Activated B cell treated with CpG ODN at 0.5 μM for 24 hours (primary cell): ENCODE results near the gene IL36A. TPM values are rescaled to one million over a fixed set of nuclear protein-coding genes. Genes with fewer than 3 reads are reported as not detected.

Experiments used
- ATAC-seq: fragments of 200-7000 bp; cut with Tn5 transposase; one replicate; pipeline ENCODE4 v1.10.0; 2021; ENCODE audit warnings: low read depth, mild to moderate bottlenecking, moderate library complexity
- CTCF ChIA-PET: fragments of 350-600 bp; sonication (Branson Sonifier 250); formaldehyde crosslinking; loops from one replicate; lab custom pipeline; 2021; ENCODE audit warnings: antibody characterized with exemption; lab: Charles Lee
- POLR2A ChIA-PET: fragments of 350-600 bp; sonication (Branson Sonifier 250); formaldehyde crosslinking; loops from one replicate; lab custom pipeline; 2021; ENCODE audit warnings: antibody characterized with exemption; lab: Charles Lee
- DNase-seq: peaks from one replicate; pipeline ENCODE4 v3.0.0; 2022
- H3K27ac Mint-ChIP-seq: one replicate; pipeline ENCODE4 v1.8.0; 2020; ENCODE audit warnings: mixed read lengths
- H3K27me3 Mint-ChIP-seq: one replicate; pipeline ENCODE4 v1.8.0; 2021; ENCODE audit warnings: mixed read lengths
- H3K36me3 Mint-ChIP-seq: one replicate; pipeline ENCODE4 v1.8.0; 2021; ENCODE audit warnings: low read depth, mixed read lengths
- H3K4me1 Mint-ChIP-seq: one replicate; pipeline ENCODE4 v1.8.0; 2021; ENCODE audit warnings: mixed read lengths
- H3K4me3 Mint-ChIP-seq: one replicate; pipeline ENCODE4 v1.8.0; 2020; ENCODE audit warnings: mild to moderate bottlenecking, mixed read lengths
- H3K9me3 Mint-ChIP-seq: one replicate; pipeline ENCODE4 v1.8.0; 2020; ENCODE audit warnings: mixed read lengths
- intact Hi-C: fragments of 100-400 bp; cut with micrococcal nuclease; formaldehyde crosslinking; loops from one replicate; pipeline ENCODE4 v1.15.1; 2024
- total RNA-seq: library from RNA; stranded (reverse); gene quantifications from 2 replicates; pipeline ENCODE4 v1.2.3, GENCODE V29; 2022
- TF ChIP-seq, protein P1 (sequence below): fragments of 200-600 bp; IDR thresholded peaks from one replicate; pipeline ENCODE4 v1.8.0; 2022; ENCODE audit warnings: antibody characterized with exemption, mild to moderate bottlenecking

Gene IL36A
- total RNA-seq, 1 donor from 2014 or later: not detected

GRCh38 chr2:113038291-113038690 is 33.0 kb downstream of the IL36A start:
- ATAC-seq (no peak), DNase-seq (no peak)
- H3K9me3 Mint-ChIP-seq: peaks cover 4% of the 10 kb centered on the region
- no peak overlapping the region for H3K4me3 Mint-ChIP-seq
- no peak overlapping the region for H3K27ac Mint-ChIP-seq
- TF ChIP-seq, protein P1, sequence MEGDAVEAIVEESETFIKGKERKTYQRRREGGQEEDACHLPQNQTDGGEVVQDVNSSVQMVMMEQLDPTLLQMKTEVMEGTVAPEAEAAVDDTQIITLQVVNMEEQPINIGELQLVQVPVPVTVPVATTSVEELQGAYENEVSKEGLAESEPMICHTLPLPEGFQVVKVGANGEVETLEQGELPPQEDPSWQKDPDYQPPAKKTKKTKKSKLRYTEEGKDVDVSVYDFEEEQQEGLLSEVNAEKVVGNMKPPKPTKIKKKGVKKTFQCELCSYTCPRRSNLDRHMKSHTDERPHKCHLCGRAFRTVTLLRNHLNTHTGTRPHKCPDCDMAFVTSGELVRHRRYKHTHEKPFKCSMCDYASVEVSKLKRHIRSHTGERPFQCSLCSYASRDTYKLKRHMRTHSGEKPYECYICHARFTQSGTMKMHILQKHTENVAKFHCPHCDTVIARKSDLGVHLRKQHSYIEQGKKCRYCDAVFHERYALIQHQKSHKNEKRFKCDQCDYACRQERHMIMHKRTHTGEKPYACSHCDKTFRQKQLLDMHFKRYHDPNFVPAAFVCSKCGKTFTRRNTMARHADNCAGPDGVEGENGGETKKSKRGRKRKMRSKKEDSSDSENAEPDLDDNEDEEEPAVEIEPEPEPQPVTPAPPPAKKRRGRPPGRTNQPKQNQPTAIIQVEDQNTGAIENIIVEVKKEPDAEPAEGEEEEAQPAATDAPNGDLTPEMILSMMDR: no peak
- H3K4me1 Mint-ChIP-seq: no peaks in the 10 kb centered on the region
- intact Hi-C loops: no loop called here
- CTCF ChIA-PET: no interaction called here
- no peaks in the 10 kb centered on the region for H3K36me3 Mint-ChIP-seq
- H3K27me3 Mint-ChIP-seq: peaks cover 22% of the 10 kb centered on the region
- POLR2A ChIA-PET: no interaction called here

DNA sequence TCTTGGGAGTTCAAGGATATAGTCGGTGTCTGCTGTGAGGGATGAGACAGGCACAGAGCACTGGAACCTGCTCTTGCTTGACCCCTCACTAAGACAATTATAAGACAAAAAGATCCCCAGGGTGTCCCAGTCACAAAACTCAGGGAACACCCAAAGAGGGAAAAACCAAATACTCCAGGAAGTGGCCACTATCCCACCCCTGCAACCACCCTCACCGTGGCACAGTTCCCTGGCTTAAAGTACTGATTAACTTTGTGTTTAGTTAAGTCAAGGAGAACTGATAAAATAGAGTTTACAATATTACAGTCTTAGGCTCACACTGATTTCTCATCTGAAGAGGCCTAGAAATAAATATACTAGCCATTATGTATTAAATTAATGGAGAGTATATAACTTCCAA is 33.9 kb downstream of the IL36A start:
- peaks cover 4% of the 10 kb centered on the region for H3K9me3 Mint-ChIP-seq
- POLR2A ChIA-PET: no interaction called here
- no peaks in the 10 kb centered on the region for H3K36me3 Mint-ChIP-seq
- CTCF ChIA-PET: no interaction called here
- DNase-seq: no peak
- H3K4me3 Mint-ChIP-seq: no peak overlapping the region
- no peak for ATAC-seq
- intact Hi-C loops: no loop called here
- no peaks in the 10 kb centered on the region for H3K4me1 Mint-ChIP-seq
- TF ChIP-seq, protein P1: no peak
- no peak overlapping the region for H3K27ac Mint-ChIP-seq
- peaks cover 21% of the 10 kb centered on the region for H3K27me3 Mint-ChIP-seq

DNA sequence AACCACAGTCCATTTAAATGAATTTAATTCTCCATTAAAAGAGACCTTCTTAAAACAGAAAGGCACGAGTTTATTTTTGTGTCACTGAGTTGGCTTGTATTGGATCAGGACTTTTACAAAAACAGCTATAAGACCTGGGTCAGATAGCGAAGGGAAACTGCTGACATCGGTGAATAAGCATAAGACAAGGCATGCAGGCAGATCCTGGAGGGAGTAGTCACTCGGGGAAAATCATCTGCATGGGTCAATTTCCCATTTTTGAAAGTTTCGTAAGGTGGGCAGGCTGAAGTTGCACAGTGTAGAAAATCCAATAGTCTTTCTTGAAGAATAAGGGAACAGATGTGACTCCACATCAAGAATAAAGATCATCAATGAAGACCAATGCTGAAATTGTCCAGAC is 34.5 kb downstream of the IL36A start:
- Mint-ChIP-seq H3K4me1 (no peaks in the 10 kb centered on the region), H3K27me3 (peaks cover 20% of the 10 kb centered on the region), H3K36me3 (no peaks in the 10 kb centered on the region), H3K4me3 (no peak overlapping the region), H3K9me3 (peaks cover 4% of the 10 kb centered on the region), H3K27ac (no peak overlapping the region)
- POLR2A ChIA-PET: no interaction called here
- no peak for ATAC-seq
- intact Hi-C loops: no loop called here
- TF ChIP-seq, protein P1: no peak
- no peak for DNase-seq
- CTCF ChIA-PET: no interaction called here

- DNase-seq (no peak), ATAC-seq (no peak)
- Mint-ChIP-seq H3K27me3 (peaks cover 19% of the 10 kb centered on the region), H3K36me3 (no peaks in the 10 kb centered on the region), H3K4me1 (no peaks in the 10 kb centered on the region), H3K9me3 (peaks cover 4% of the 10 kb centered on the region), H3K27ac (no peak overlapping the region), H3K4me3 (no peak overlapping the region)
- ChIA-PET CTCF (no interaction called here), POLR2A (interaction anchor here (0.6 kb wide), 1 partner anchor 321 kb away, joined by 3 read pairs; no protein-coding TSS in a partner anchor)
- TF ChIP-seq, protein P1: no peak
- intact Hi-C loops: no loop called here
Observed at GRCh38 chr2:113041871-113042270, 36.6 kb downstream of the IL36A start.

DNA sequence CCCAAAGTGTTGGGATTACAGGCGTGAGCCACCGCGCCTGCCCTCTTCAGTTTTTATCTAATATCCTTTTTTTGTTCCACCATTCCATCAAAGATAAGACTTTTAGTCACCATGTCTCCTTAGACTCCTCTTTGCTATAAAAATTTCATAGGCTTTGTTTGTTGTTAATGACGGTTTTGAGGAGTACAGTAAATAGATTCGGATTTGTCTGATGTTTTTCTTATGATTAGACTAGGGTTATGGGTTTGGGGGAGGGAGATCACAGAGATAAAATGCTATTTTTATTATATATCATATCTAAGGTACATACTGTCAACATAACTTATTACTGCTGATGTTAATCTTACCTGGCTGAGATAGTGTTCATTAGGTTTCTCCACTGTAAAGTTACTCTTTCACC is 41.2 kb downstream of the IL36A start:
- Mint-ChIP-seq H3K27me3 (peaks cover 23% of the 10 kb centered on the region), H3K36me3 (no peaks in the 10 kb centered on the region), H3K9me3 (peaks cover 8% of the 10 kb centered on the region), H3K4me1 (no peaks in the 10 kb centered on the region), H3K27ac (no peak overlapping the region), H3K4me3 (no peak overlapping the region)
- ChIA-PET CTCF (no interaction called here), POLR2A (no interaction called here)
- DNase-seq (no peak), ATAC-seq (no peak)
- TF ChIP-seq, protein P1: no peak
- intact Hi-C loops: no loop called here
